ENCODE results near the gene LSM2. TPM values are rescaled to one million over a fixed set of nuclear protein-coding genes. Genes with fewer than 3 reads are reported as not detected.
"Not testable (repeated sequence)": the region's sequence is repeated elsewhere in the genome, so short reads cannot be mapped to it uniquely, and the experiment has no call there.

LSM2 gene
- total and polyA plus RNA-seq, 8 donors: 6.7 to 55.8 (median 34.5) TPM; not detected in 1

GRCh38 chr6:31821301-31822035 lies 14.7 kb upstream of the LSM2 start:
- Histone ChIP-seq H3K4me3 (peak overlapping the region; percentile 41 to 54 (median 48)), H3K36me3 (no peaks in the 10 kb centered on the region), H3K27ac (peak overlapping the region; percentile 89 to 99 (median 98)), H3K4me1 (peaks cover 59 to 85% (median 78%) of the 10 kb centered on the region in 4 donors), H3K27me3 (no peaks in the 10 kb centered on the region), H3K9me3 (no peaks in the 10 kb centered on the region)
- TF ChIP-seq POLR2AphosphoS5 (IDR thresholded peaks at IDR 0.05) (peak in 2 of 3 donors; percentile 13 to 31), CTCF (IDR thresholded peaks at IDR 0.05) (no peak)
- 1 to 4% (median 3%) methylated on average over 38 to 39 of the region's 39 CpGs for WGBS, 5 donors
- intact Hi-C loops (cut with DNase I; ENCODE audit: low total_unique reads): no loop called here
- peak; percentile 84 to 87 for DNase-seq

GRCh38 chr6:31820399-31820798 lies 13.6 kb upstream of the LSM2 start:
- H3K4me3 ChIP-seq; H3K9me3 ChIP-seq; intact Hi-C loops (cut with DNase I; ENCODE audit: low total_unique reads); H3K36me3 ChIP-seq; H3K27me3 ChIP-seq; DNase-seq: not testable (repeated sequence)
- Histone ChIP-seq H3K4me1 (peaks cover 49 to 74% (median 68%) of the 10 kb centered on the region in 4 donors), H3K27ac (peak overlapping the region; percentile 77 to 99 (median 98))
- WGBS, 5 donors: 77 to 85% (median 84%) methylated on average over 9 to 10 of the region's 10 CpGs

- peaks cover 48 to 72% (median 65%) of the 10 kb centered on the region in 4 donors for H3K4me1 ChIP-seq
- peak overlapping the region in 1 of 4 donors; percentile 47 for H3K4me3 ChIP-seq
- peak in 1 of 2 donors; percentile 46 for DNase-seq
- H3K36me3 ChIP-seq: no peaks in the 10 kb centered on the region
- TF ChIP-seq CTCF (IDR thresholded peaks at IDR 0.05) (no peak), POLR2A (IDR thresholded peaks at IDR 0.05) (no peak), EP300 (IDR thresholded peaks at IDR 0.05) (no peak), POLR2AphosphoS5 (IDR thresholded peaks at IDR 0.05) (no peak)
- H3K9me3 ChIP-seq: no peaks in the 10 kb centered on the region
- no peaks in the 10 kb centered on the region for H3K27me3 ChIP-seq
- intact Hi-C loops (cut with DNase I; ENCODE audit: low total_unique reads): no loop called here
- peak overlapping the region; percentile 77 to 99 (median 98) for H3K27ac ChIP-seq
These were observed 13.1 kb upstream of the LSM2 start for GRCh38 chr6:31819871-31820299.

- DNase-seq; H3K9me3 ChIP-seq; H3K27me3 ChIP-seq; intact Hi-C loops (cut with DNase I; ENCODE audit: low total_unique reads); H3K36me3 ChIP-seq: not testable (repeated sequence)
- 27 to 52% (median 35%) methylated on average over 8 of the region's 8 CpGs for WGBS, 5 donors
- Histone ChIP-seq H3K4me1 (peaks cover 40 to 69% (median 58%) of the 10 kb centered on the region in 4 donors), H3K27ac (peak overlapping the region; percentile 89 to 99 (median 98)), H3K4me3 (peak overlapping the region; percentile 47 to 60 (median 51))
These were observed 11.3 kb upstream of the LSM2 start for GRCh38 chr6:31817929-31818511.

GRCh38 chr6:31817133-31817928 lies 10.6 kb upstream of the LSM2 start:
- Histone ChIP-seq H3K4me1 (peaks cover 36 to 62% (median 53%) of the 10 kb centered on the region in 4 donors), H3K4me3 (peak overlapping the region; percentile 47 to 60 (median 51)), H3K27ac (peak overlapping the region; percentile 79 to 99 (median 98))
- H3K36me3 ChIP-seq; H3K9me3 ChIP-seq; intact Hi-C loops (cut with DNase I; ENCODE audit: low total_unique reads); DNase-seq; H3K27me3 ChIP-seq: not testable (repeated sequence)
- WGBS, 5 donors: 19 to 36% (median 27%) methylated on average over 13 to 18 of the region's 37 CpGs
